Left colon (tissue), 2 donors: ENCODE measurements around the gene GBA2. TPM values are rescaled to one million over a fixed set of nuclear protein-coding genes. Genes with fewer than 3 reads are reported as not detected.
A peak's percentile ranks its signal among the peaks of the same experiment; 100 is the strongest.

Experiments
- ATAC-seq: fragments of 200-7000 bp; cut with Tn5 transposase; one replicate; pipeline ENCODE4 v1.9.1; 2020; ENCODE audit warnings: mild to moderate bottlenecking, moderate library complexity
- DNase-seq, 2 donors: peaks; one replicate each; pipeline ENCODE4 v3.0.0-alpha.2; 2020
- intact Hi-C, 2 donors: fragments of 100-400 bp; cut with DNase I in 1 of 2; cut with micrococcal nuclease in 1 of 2; formaldehyde crosslinking; loops; one replicate each; pipeline versions ENCODE4 v1.11.2 to v1.14.0; 2022; cut with DNase I, micrococcal nuclease
- long read RNA-seq: library from polyadenylated mRNA; unstranded; transcript quantifications from one replicate; pipeline ENCODE4 v2.0.0, GENCODE V29; 2021
- total RNA-seq, 2 donors: library from RNA; stranded (reverse); fragmentation: NEBNext Ultra II Directional; extraction: Animal tissue kit (Norgen Biotek cat#: 25700); gene quantifications; one replicate each; pipeline ENCODE4 v1.2.1, GENCODE V29; 2021
- donor health status: DM: no; HTN: no; CAD: no.
- donor health status: DM: yes; HTN: yes; CAD: no.

GBA2 gene
- 100 to 1,000 TPM; 179 to 186 TPM for total RNA-seq
- long read RNA-seq, transcript GBA2-203 (17 exons, 3,611 nt), result major isoform, 50 of 188 reads
- long read RNA-seq, partial matches to known transcripts, result 69 of 188 reads
- long read RNA-seq, other reads (novel, unspliced or antisense), result 62 of 188 reads

DNA sequence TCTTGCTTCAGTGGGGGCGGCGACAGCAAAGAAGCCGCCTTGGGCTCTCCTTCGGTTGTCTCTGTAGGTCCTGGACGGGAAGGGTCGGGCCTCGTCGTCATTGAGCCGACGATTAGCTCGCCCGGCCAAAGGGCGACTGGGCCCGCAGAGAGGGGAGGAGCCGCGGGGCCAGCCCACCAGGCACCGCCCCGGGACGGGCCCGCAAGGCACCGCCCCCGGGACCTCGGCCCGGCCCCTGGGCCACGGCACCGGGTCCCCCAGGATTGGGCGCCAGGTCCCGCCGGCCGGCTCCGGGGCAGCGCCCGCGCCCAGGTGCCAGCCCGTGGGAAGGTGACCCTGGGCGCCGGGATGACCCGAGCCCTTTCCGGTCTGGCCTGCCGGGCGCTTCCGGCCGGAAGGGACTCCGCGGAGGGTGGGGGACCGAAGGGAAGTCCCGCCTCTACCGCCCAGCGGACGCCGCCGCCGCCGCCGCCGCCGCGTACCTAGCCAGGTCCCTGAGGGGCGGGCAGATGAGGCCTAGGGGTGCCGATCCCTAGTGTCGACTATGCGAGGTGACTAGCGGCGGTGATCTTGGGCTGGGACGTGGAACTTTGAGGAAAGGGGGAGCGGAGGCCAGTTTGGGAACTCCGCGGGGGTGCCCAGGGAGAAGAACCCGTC, at the start of gene GBA2, which contains the start of gene RGP1:
TSS of gene GBA2 (minus strand) at position 371 of the 657 bp plus-strand sequence. CDS start 524 bp downstream, outside the sequence.
TSS of gene RGP1 (plus strand) at position 430 of the 657 bp plus-strand sequence. CDS start 469 bp downstream, outside the sequence.
- intact Hi-C loops, result no loop called here
- DNase-seq (peak; percentile 89 to 91), ATAC-seq (peak; percentile 78)

DNA sequence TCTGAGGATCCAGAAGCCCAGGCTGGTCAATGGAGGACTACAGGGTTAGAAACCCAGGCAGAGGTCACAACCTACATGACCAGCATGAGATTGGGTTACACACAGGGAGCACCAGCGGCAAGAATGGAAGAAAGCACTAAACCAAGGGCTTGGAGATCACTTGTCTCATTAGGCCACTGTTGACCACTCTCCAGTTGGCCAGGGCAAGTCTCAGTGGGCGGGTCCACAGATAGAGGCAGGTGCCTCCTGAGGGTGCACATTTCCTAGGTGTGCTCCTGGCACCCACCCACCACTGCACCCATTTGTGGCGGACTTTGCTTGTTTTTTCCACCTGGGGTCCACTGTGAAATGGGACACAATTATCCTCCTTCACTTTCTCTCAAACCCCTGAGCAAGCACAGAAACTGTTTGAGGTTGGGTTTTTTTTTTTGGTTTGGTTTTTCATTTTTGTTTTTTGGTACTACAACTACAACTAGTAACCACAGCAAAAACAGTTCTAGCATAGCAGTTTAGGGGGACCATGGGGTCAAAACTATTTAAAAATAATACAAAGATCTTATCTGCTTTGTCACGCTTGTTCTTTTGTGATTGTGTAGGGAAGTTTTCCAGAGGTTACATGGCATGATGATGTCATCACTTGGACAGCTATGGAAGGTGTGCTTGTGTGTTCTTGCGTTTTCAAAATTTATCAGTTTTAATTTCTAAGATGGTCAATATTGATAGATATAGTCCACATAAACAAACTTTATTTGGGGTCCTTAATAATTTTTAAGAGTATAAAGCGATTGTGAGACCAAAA, 48.5 kb upstream of the GBA2 start:
- intact Hi-C loops, result loop anchor here in 1 of 2 donors (10.0 kb wide), 1 partner anchor 67 kb away; no protein-coding TSS in a partner anchor
- no peak for DNase-seq

DNA sequence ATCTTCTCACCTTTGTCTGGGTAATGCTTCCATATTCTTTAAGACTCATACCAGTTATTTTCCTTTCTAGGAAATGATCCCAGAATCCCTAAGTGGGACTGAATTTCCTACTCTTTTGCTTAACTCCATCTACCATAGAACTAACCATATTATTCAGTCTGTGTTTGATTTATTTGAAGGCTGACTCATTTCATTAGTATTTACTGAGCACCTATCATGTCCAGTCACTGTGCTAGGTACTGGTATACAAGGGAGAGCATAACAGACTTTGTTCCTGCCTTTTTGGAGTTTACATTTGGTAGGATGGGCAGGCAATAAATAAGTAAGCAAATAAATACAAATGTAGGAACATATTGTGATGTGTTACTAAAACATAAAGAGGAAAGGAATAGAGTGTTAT, 46.7 kb upstream of the GBA2 start:
- ATAC-seq (peak; percentile 36), DNase-seq (no peak)
- intact Hi-C loops, result loop anchor here in 1 of 2 donors (10.0 kb wide), 1 partner anchor 69 kb away; no protein-coding TSS in a partner anchor

More for the DNA sequence above, 48.5 kb upstream of the GBA2 start:
- ATAC-seq, result no peak

DNA sequence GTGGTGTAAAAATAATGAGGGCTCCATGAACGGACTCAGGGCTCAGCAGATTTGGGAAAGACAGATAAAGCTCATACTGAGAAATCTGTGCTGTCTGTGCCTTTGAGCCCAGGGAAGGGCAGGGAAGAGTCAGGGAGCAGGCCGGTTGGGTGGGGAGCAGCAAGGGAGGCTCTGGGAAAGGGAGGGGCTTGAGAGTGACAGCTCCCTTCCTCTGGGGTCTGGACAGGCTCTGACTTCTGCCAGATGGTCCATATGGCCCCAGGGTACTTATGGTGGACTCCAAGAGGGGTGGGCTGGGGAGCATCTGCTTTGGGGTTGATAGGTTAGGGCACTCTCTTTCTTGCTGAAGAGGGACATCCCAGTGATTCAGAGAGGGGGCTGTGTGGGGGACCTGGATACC, 44.4 kb upstream of the GBA2 start:
- no peak for DNase-seq
- intact Hi-C loops, result loop anchor here in 1 of 2 donors (10.0 kb wide), 1 partner anchor 71 kb away; no protein-coding TSS in a partner anchor
- ATAC-seq, result no peak

DNA sequence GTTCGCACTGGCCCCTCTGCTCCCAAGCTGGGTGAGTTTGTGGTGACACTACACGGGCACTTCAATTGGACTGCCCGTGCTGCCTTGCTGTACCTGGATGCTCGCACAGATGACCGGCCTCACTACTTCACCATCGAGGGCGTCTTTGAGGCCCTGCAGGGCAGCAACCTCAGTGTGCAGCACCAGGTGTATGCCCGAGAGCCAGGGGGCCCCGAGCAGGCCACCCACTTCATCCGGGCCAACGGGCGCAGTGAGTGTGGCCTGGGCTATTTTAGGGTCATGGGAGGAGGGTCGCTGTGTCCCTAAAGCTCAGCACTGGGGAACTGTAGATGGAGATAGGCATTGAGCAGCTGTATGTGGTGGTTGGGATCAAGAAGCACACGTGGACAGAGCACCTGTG, 43.8 kb upstream of the GBA2 start:
- intact Hi-C loops, result loop anchor here in 1 of 2 donors (10.0 kb wide), 1 partner anchor 72 kb away; no protein-coding TSS in a partner anchor
- ATAC-seq, result no peak
- DNase-seq, result no peak

DNA sequence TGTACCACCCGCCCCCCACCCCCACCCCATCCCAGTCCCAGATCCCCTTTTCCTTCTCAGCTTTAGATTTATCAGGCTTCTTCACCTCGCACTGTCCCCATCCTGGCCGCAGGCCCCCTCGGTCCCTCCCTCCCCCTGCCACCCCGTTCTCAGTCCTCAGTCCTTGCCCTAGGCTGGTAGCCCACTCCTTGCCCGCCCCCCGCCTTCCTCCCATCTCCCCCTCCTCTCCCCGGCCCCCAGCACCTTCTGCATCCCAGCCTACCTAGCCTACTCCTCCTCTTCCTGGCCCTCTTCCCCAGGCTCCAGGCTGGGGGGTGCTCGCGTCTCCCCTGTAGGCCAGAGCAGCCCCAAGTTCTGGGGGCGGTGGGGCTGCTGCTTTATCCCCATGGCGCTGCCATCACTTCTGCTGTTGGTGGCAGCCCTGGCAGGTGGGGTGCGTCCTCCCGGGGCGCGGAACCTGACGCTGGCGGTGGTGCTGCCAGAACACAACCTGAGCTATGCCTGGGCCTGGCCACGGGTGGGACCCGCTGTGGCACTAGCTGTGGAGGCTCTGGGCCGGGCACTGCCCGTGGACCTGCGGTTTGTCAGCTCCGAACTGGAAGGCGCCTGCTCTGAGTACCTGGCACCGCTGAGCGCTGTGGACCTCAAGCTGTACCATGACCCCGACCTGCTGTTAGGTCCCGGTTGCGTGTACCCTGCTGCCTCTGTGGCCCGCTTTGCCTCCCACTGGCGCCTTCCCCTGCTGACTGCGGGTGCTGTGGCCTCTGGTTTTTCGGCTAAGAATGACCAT, 43.2 kb upstream of the GBA2 start:
- intact Hi-C loops, result loop anchor here in 1 of 2 donors (10.0 kb wide), 1 partner anchor 73 kb away; no protein-coding TSS in a partner anchor
- DNase-seq (no peak), ATAC-seq (no peak)

DNA sequence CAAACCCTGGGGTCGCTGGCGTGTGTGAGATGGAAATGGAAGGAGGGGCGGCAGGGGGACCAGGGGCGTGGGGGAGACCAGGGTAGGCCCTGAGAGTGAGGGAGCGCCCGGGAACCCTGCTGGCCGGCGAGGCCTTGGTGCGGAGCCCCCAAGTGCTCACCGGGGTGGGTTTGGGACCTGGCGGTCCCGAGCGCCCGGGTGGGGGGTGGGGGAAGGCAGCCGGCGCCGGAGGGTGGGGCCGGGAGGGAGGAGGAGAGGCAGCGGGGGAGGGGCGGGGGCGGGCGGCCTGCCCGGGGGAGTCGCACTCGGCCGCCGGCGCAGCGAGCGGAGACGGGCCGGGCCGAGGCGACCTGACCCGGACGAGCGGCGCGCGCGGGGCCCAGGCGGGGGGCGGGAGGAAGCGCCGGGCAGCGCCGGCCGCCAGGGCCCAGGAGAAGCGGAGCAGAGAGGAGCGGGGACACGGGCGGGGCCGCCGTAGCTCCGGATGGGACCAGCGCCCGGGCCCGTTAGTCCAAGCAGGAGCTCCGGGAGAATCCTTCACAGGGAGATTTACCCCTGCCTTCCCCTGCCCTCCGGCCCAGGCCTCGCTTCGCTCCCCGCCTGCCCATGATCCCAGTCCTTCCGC, 42.4 kb upstream of the GBA2 start, which contains the start of gene NPR2:
TSS of gene NPR2 (plus strand) at position 295 of the 625 bp plus-strand sequence. CDS start 818 bp downstream, outside the sequence.
- no peak for DNase-seq
- no peak for ATAC-seq
- intact Hi-C loops, result loop anchor here (2.0 to 10.0 kb wide), 2 partner anchors 35 to 73 kb away; no protein-coding TSS in a partner anchor

DNA sequence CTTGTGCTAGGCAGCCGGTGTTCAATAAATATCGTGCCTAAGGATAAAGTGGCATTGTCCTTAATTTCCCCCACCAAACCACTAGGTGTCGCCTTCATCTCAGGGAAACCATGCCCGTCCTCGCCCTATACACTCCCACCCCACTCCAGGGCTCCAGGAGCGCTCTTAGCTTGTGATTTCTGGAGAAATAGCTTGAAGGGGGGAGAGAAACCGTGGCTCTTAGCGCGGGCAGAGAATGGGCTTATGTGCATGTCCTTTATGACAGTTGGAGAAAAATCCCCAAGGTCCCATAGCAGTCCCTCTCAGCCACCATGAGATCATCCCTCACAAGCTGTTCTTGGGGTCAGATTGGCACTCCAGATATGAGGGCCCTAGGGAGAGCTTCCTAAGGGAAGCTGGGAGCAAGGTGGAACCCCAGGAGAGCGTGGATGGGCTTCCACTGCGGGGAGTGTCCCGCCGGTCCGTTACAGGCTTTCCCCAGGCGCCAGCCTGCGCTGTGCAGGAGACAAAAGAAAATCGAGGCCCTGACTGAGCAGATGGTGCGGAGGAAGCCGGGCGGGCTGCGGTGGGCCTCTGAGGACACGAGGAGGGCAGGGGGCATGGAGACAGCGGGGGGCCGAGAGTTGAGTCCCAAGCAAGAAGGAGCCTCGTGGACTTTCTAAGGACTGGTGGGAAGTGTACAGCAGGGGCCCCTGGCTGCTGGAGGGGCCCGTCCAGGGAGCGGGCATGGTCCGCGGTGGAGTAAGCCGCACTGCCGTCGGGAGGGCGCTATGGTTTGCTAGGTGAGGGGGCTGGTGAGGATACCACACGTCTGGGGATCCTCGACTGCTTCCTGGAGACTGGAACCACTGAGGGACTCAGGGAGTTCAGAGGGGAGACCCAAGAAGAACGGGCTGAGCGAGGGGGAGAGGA, 41.6 kb upstream of the GBA2 start:
- ATAC-seq, result peak; percentile 92
- intact Hi-C loops, result loop anchor here (2.0 to 10.0 kb wide), 2 partner anchors 36 to 74 kb away; no protein-coding TSS in a partner anchor
- peak; percentile 57 to 62 for DNase-seq

DNA sequence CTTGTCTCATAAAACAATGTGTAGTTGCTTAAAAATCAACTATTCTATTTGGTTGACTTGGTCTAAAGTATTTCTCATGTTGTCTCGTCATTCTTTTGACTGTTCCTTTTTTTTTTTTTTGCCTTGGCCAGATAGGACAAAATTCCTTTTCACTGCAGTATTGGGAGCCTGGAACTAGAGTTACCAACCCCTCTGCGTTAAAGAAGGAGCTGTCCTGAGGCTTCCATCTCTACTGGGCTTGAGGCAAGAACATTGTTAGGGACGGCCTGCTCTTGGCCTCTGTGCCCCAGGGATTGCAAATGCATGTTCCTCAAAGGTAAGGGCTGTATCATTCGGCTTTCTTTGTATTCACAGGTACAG, 41.0 kb upstream of the GBA2 start:
- DNase-seq, result no peak
- peak; percentile 10 for ATAC-seq
- intact Hi-C loops, result loop anchor here (2.0 to 10.0 kb wide), 2 partner anchors 37 to 75 kb away; no protein-coding TSS in a partner anchor

DNA sequence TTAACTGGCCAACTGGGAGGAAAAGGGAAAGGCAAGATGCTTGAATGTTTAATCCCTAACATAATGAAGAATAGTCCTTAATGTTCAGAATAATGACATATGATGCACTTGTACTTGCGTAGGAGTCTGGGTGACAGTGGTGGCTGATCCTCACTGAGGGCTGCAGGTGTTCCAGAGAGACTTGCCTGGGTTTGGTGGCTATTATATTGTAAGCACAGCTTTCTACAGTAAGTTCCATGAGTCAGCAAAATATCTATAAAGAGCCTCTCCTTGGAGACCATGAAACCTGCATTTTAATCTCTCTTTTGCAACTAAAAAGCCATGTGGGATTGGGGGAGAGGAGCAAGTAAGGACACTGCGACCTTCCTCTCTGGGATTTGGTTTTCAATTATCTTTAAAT, 40.5 kb upstream of the GBA2 start:
- no peak for ATAC-seq
- no peak for DNase-seq
- intact Hi-C loops, result loop anchor here in 1 of 2 donors (5.0 kb wide), 1 partner anchor 88 kb away; no protein-coding TSS in a partner anchor

DNA sequence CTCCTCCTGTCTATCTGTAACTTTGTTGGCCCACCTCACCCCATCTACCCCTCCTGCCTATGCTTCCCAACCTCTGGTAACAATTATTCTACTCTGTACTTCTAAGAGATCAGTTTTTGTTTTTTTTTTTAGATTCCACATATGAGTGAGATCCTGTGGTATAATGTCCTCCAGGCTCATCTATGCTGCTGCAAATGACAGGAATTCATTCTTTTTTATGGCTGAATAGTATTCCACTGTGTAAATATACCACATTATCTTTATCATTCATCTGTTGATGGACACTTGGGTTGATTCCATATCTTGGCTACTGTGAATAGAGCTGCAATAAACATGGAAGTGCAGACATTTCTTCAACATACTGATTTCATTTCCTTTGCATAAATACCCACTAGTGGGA, 34.4 kb upstream of the GBA2 start:
- intact Hi-C loops, result no loop called here
- ATAC-seq, result no peak
- DNase-seq, result no peak

DNA sequence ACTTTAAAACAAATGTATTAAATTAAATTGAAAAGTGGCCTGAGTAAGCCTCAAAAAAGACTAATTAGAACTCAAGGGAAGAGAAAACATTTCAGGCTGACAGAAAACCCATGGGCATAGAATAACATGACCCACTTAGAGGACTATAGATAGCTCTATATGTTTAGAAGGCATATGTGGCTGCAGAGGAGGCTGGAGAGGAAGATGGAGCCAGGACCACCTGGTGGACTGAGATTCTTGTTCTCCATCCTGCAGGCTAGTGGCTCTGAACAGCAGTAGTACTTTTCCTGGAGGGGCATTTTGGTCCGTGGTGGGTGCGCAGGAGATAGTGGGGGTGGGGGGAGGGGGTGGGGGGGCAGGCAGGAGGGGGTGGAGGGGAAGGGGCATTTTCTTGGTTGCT, 32.0 kb upstream of the GBA2 start:
- DNase-seq, result no peak
- intact Hi-C loops, result no loop called here

DNA sequence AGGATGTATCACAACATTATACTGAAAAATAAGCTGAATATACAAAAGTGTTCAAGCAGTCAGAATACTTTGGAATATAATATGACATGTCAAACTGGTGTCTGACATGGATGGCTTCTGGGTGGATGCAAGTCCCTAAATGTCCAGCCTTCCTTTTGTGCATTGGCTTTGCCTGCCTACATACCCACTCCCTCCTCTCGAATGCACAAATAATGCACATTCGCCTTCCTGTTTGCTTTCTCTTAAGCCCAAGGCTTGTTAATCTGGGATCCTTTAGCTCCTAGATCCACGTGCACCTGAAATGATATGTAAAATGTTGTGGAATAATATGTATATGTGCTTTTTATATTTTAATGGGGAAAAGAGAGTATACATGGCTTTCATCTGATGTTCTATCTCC, 29.5 kb upstream of the GBA2 start:
- no peak for ATAC-seq
- intact Hi-C loops, result no loop called here
- DNase-seq, result no peak

More for the DNA sequence above, 32.0 kb upstream of the GBA2 start:
- ATAC-seq, result no peak

DNA sequence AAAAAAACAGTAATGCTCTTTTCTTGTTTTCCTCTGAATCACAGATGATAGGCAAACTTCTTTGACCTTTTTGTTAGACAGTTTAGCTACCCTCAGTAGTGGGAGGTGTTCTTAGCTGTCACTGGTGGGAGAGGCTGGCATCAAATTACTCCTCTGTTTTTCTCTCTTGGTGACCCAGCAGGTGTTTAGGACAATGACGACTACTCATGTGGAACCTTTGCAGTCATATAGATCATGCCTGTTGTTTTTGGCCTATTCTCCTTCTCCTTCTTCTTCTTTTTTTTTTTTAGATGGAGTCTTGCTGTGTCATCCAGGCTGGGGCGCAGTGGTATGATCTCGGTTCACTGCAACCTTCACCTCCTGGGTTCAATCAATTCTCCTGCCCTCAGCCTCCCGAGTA, 27.0 kb upstream of the GBA2 start:
- ATAC-seq, result no peak
- intact Hi-C loops, result no loop called here
- no peak for DNase-seq

DNA sequence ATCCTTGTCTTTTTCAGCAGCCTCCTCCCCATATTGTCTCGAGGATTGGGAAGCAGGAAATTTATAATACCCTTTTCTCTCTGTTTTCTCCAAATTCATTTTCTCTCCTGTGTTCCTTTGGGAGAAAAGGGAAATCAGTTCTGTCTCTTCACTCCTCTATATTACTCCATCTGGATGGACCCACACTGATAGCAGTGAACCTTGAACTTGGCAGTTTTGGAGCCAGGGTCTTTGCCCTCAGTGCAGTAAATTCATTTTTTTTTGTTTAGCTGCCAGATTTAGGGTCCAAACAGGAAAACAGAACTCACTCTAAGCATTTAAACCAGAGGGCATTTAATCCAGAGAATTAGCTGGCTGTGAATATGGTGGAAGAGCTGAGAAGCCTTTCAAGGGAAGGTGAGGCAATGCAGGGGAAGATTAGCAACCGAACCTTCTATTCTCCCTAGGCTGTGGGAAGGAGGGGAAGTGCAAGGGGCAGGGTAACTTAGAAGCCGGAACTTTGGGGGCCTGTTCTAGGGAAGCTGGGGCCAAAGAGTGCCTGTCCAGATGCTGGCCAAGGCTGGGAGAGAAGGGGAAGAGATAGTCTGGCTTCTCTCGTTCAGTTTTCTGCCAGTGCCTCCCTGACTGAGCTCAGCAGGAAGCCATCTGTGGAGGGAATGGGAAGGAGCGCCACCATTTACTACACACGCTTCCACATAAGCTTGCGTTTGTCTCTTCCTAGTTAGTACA, 26.0 kb upstream of the GBA2 start:
- no peak for DNase-seq
- intact Hi-C loops, result no loop called here

DNA sequence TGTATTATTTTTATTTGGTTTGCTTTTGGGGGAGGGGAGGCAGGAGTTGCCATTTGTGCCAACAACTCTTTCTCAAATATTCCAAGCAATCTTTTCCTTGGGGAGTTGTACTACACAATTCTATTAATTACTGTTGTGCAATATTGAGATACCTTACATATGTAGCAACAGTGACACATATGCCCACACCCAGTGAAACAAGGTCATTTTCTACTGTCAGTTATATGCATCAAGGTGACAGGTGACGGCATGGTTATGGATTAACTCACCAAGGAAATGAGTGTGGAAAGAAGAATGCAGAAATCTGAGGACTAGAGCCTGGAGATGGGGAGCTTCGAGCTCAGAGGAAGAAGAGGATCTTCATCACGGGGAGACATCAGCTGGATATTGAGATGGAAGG, 22.9 kb upstream of the GBA2 start:
- peak; percentile 92 for ATAC-seq
- DNase-seq, result no peak
- intact Hi-C loops, result no loop called here

More for the DNA sequence above, 26.0 kb upstream of the GBA2 start:
- no peak for ATAC-seq
